HG02840 (cell line): ENCODE data around the gene DNAJB8.

Source experiments
- ATAC-seq: cut with Tn5 transposase; IDR thresholded peaks from one replicate; pipeline ENCODE4 v1.9.1; 2021; ENCODE audit warnings: mild to moderate bottlenecking, moderate library complexity, moderate number of reproducible peaks; ENCODE audit not compliant: unreplicated experiment, low FRiP score

DNAJB8 gene

DNA sequence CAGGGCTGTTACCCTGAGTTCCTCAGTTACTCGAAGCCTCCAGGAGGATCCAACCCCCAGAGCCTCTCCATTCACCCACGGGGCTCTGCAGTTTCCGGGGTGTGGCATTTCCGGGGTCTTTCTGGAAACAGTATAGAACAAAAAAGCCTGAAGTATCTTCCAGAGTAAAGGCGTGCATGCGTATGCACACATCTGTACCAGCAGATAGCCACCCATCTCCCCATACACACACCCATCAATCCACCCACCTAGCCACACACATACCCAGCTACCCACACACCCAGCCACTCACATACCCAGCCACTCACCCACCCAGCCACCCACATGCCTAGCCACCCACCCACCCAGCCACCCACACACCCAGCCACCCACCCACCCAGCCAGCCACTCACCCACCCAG is 2.9 kb upstream of the DNAJB8 start:
- ATAC-seq, result no peak

GRCh38 chr3:128468791-128469527 is 2.3 kb upstream of the DNAJB8 start:
- no peak for ATAC-seq

- no peak for ATAC-seq
Measured at GRCh38 chr3:128468285-128468790, 1.6 kb upstream of the DNAJB8 start.

- no peak for ATAC-seq
Measured at GRCh38 chr3:128464702-128465101, 2.0 kb downstream of the DNAJB8 start.

DNA sequence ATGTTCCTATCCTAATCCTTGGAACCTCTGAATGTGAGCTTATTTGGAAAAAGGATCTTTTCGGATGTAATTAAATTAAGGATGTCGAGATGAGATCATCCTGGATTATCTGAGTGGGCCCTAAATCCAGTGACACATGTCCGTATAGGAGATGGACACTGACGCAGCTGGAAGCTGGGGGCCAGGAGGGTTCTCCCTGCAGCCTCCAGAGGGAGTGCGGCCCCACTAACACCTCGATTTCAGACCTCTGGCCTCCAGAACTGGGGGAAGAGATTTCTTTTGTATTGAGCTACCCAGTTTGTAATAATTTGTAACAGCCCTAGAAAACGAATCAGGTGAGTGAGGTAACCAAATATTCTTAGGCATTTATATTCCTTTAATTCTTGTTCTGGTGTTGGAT is 2.5 kb downstream of the DNAJB8 start:
- ATAC-seq, result no peak

DNA sequence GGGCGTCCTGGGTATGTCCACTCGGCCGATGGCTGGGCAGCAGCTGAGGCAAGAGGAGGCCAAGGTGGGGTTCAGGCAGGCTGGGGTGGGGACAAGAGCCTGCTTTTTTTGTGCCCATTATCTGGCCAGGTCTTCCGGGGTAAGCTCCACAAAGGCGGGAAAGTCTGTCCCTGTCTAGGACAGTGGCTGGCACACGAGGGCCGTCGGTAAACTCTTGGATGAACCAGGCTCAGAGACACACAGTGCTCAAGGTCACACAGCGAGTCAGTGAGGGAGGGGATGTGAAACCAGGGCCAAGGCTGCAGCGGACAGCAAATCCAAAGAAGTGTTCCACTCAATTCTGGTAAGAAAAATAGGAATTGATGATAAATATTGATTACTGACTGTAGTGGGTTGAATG is 2.9 kb downstream of the DNAJB8 start:
- ATAC-seq, result no peak

- ATAC-seq, result no peak
Measured at GRCh38 chr3:128463354-128463753, 3.3 kb downstream of the DNAJB8 start.

DNA sequence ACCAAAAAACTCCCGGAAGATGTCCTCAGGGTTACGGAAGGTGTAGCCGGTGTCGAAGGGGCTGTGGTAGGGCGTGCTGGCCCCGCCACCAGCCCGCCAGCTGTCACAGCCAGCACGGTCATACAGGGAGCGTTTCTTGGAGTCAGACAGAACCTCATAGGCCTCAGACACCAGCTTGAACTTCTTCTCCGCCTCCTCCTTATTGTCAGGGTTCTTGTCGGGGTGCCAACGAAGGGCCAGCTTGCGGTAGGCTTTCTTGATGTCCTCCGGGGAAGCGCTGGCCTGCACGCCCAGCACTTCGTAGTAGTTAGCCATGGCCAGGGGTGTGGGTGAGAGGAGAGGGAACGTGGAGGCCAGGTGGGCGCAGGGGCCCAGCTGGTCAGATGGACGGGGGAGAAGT is 3.8 kb downstream of the DNAJB8 start:
- ATAC-seq, result no peak

DNA sequence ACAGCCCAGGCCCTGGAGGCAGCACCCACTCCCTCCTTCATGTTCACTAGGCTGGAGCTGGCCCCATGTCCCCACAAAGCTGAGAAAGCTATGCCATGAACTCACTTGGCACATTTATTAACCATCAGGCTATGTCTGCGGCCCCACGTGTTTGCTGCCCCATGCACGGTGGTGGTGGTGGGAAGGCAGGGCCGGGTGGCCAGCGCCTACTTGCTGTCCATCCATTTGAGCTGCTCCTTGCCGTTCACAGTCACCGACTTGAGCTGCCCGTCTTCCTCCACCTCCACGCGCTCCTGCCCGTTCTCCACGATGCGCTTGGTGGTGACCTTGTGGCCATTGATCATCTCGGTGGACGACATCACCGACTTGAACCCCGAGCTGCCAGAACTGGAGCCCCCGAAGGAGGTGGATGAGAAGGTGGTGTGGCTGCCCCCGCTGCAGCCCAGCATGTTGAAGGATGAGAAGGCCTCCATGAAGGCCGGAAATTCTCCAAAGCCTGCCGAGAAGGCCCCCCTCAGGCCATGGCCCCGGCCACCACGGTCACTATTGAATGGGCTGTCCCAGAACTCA is 4.3 kb downstream of the DNAJB8 start:
- ATAC-seq, result no peak

GRCh38 chr3:128461731-128462130 is 5.0 kb downstream of the DNAJB8 start:
- no peak for ATAC-seq

DNA sequence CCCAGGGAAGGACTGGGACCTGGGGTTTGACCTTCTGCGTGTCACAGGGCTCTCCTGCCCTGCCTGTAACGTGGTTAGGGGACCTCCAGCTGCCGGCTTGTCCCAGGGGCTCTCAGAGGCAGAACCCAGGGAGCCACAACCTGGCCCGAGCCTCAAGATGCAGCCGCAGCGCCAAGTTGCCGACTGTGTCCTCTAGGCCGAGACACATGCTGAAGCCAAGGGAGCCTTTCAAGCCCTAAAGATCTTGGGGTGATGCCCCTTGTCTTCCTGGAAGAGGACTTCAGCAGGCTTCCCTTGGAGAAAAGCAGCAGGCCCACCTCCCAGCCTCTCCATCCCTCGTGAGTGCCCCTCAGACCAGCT is 7.2 kb downstream of the DNAJB8 start:
- ATAC-seq, result no peak

DNA sequence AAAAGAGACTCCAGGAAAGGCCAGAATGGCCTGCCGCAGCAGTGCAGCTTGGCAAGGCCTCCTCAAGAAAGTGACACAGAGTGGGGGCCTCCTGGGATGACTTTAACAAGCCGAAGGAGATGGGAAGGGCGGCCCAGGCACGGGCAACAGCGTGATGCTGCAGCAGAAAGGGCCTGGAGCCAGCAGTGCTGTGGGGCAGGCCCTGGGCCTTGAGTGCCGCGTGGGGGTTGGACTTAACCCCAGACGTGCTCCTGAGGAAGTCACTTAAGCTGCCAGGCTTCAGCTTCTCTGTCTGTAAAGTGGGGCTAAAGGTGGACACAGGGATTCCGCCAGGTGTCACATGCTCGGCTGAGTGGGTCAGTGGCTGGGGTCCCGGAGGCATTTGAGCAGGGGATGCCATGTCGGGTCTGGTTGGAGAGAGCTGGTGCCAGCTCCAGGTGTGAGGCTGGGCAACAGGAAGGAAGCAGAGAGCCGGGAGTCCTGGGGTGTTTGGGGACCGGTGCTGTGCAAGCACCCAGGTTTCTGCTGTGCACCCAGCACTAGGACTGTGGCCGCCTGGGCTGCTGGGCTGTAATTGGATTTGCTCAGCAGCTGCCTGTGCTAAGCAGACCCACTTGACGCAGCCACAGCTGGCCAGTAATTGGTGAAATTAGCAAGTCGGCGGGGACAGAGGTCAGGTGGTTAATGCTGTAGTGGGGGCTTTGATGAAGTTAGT is 7.8 kb downstream of the DNAJB8 start:
- ATAC-seq, result no peak

GRCh38 chr3:128457937-128458336 is 8.8 kb downstream of the DNAJB8 start:
- ATAC-seq, result no peak

- no peak for ATAC-seq
Measured at GRCh38 chr3:128456776-128457715, 9.6 kb downstream of the DNAJB8 start.

DNA sequence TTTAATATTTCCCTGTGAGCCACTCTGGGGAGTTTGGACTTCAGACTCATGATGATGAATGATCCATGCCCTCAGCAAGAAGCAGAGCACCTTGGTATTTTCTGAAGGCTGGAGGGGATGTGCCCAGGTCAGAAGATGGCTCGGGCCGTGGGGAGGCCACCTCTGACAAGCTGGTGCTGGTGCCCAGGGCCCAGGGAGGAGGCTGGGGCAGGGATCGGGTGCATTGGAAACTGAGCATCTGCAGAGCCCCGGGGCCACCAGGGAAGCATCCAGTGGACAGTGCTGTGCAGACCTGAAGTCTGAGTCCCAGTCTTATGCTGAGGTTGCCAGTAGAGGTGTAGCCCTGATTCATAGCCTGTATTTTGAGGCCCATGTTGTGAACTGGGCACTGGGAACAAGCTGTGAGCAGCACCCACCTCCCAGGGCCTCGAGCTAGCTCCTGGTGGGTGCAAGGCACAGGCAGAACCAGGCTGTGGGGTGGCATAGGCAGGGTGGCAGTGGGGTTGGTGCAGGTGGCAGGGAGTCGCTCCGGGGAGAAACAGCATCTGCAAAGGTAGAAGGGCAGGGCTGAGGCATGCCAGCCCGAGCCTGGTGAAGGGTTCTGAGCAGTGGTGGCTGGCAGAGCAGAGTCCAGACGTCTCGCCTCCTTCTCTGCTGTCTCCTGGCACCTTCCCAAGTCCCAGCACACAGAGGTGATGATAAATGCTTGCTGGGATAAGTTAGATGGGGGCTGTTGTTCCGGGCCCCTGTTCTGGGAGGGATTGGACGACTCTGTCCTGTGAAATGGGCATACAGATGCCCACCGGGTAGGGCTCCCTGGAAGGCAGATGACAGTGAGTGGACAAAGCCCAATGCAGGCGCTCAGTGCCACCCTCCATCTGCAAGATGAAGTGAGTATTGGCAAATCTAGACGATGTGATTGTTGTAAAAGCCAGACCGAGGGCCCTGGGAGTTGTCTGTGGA is 10.6 kb downstream of the DNAJB8 start:
- ATAC-seq, result no peak

DNA sequence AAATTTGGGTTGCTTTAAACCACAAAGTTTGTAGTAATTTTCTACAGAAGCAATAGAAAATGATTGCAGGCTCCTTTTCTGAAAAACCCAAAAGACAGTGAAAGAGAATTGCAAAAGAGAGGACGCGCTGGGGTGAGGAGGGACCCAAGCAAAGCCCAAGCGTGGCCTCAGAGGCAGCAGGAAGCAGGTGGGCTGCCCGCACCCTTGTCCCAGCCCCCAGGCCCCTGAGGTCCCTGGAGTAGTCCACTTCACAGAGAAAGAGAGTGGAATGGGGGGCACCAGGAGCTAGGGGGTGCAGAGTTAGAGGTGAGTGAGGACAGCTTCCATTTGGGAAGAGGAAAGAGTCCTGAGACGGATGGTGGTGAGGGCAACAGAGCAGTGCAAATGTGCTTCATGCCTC is 11.6 kb downstream of the DNAJB8 start:
- ATAC-seq, result no peak

GRCh38 chr3:128454310-128454618 is 12.4 kb downstream of the DNAJB8 start:
- ATAC-seq, result no peak

GRCh38 chr3:128453501-128454309 is 13.0 kb downstream of the DNAJB8 start:
- no peak for ATAC-seq
